ENCODE measurements around the gene CPNE4.

The CPNE4 gene

GRCh38 chr3:131712662-131713061 is 322.2 kb downstream of the CPNE4 start:
- ATAC-seq (no peak), DNase-seq (no peak)
- Mint-ChIP-seq H3K27me3 (peaks cover 18% of the 10 kb centered on the region), H3K4me1 (peaks cover 27% of the 10 kb centered on the region), H3K4me3 (no peak overlapping the region), H3K9me3 (no peaks in the 10 kb centered on the region), H3K27ac (peak overlapping the region in 1 of 2 donors; percentile 63)

- no peak for ATAC-seq
- Mint-ChIP-seq H3K9me3 (no peaks in the 10 kb centered on the region), H3K27me3 (peaks cover 27% of the 10 kb centered on the region), H3K4me3 (no peak overlapping the region), H3K4me1 (peaks cover 13% of the 10 kb centered on the region), H3K27ac (no peak overlapping the region)
- no peak for DNase-seq
Observed at GRCh38 chr3:131711114-131711768, 323.6 kb downstream of the CPNE4 start.

- Mint-ChIP-seq H3K9me3 (no peaks in the 10 kb centered on the region), H3K27ac (peak overlapping the region in 1 of 2 donors; percentile 1), H3K4me1 (no peaks in the 10 kb centered on the region), H3K27me3 (peaks cover 35% of the 10 kb centered on the region), H3K4me3 (no peak overlapping the region)
- ATAC-seq = no peak
- DNase-seq = no peak
Observed at GRCh38 chr3:131708241-131708640, 326.6 kb downstream of the CPNE4 start.

- peaks cover 35% of the 10 kb centered on the region for H3K27me3 Mint-ChIP-seq
- no peaks in the 10 kb centered on the region for H3K4me1 Mint-ChIP-seq
- H3K4me3 Mint-ChIP-seq = no peak overlapping the region
- DNase-seq = no peak
- peak; percentile 73 for ATAC-seq
- no peaks in the 10 kb centered on the region for H3K9me3 Mint-ChIP-seq
- no peak overlapping the region for H3K27ac Mint-ChIP-seq
Observed at GRCh38 chr3:131705558-131706051, 329.2 kb downstream of the CPNE4 start.

GRCh38 chr3:131705099-131705498 is 329.7 kb downstream of the CPNE4 start:
- Mint-ChIP-seq H3K4me1 (no peaks in the 10 kb centered on the region), H3K27me3 (peaks cover 35% of the 10 kb centered on the region), H3K4me3 (no peak overlapping the region), H3K27ac (no peak overlapping the region), H3K9me3 (no peaks in the 10 kb centered on the region)
- DNase-seq (no peak), ATAC-seq (no peak)

- Mint-ChIP-seq H3K4me1 (no peaks in the 10 kb centered on the region), H3K27me3 (peaks cover 27% of the 10 kb centered on the region), H3K4me3 (no peak overlapping the region), H3K9me3 (no peaks in the 10 kb centered on the region), H3K27ac (no peak overlapping the region)
- DNase-seq = no peak
- ATAC-seq = no peak
Observed at GRCh38 chr3:131704098-131704497, 330.7 kb downstream of the CPNE4 start.

- Mint-ChIP-seq H3K9me3 (no peaks in the 10 kb centered on the region), H3K27me3 (peaks cover 13% of the 10 kb centered on the region)
- DNase-seq = no peak
Observed at GRCh38 chr3:131702146-131702545, 332.7 kb downstream of the CPNE4 start.

GRCh38 chr3:131701153-131701770 is 333.6 kb downstream of the CPNE4 start:
- H3K4me3 Mint-ChIP-seq = no peak overlapping the region
- H3K9me3 Mint-ChIP-seq = no peaks in the 10 kb centered on the region
- ATAC-seq = peak; percentile 55
- H3K4me1 Mint-ChIP-seq = no peaks in the 10 kb centered on the region
- H3K27ac Mint-ChIP-seq = no peak overlapping the region
- peaks cover 8% of the 10 kb centered on the region for H3K27me3 Mint-ChIP-seq
- DNase-seq = no peak

More at GRCh38 chr3:131702146-131702545, 332.7 kb downstream of the CPNE4 start:
- Mint-ChIP-seq H3K4me1 (no peaks in the 10 kb centered on the region), H3K4me3 (no peak overlapping the region), H3K27ac (no peak overlapping the region)
- ATAC-seq = no peak

GRCh38 chr3:131699001-131699400 is 335.8 kb downstream of the CPNE4 start:
- H3K4me3 Mint-ChIP-seq = no peak overlapping the region
- peaks cover 9% of the 10 kb centered on the region for H3K27me3 Mint-ChIP-seq
- DNase-seq = no peak
- H3K9me3 Mint-ChIP-seq = no peaks in the 10 kb centered on the region
- ATAC-seq = no peak
- H3K4me1 Mint-ChIP-seq = no peaks in the 10 kb centered on the region
- H3K27ac Mint-ChIP-seq = no peak overlapping the region

GRCh38 chr3:131694376-131694775 is 340.4 kb downstream of the CPNE4 start:
- DNase-seq (no peak), ATAC-seq (no peak)
- H3K9me3 Mint-ChIP-seq = peaks cover 0 to 9% of the 10 kb centered on the region in 2 donors
- peaks cover 24% of the 10 kb centered on the region for H3K27me3 Mint-ChIP-seq
- no peak overlapping the region for H3K4me3 Mint-ChIP-seq
- H3K27ac Mint-ChIP-seq = no peak overlapping the region
- no peaks in the 10 kb centered on the region for H3K4me1 Mint-ChIP-seq

- ATAC-seq (no peak), DNase-seq (no peak)
- H3K27me3 Mint-ChIP-seq = peaks cover 35% of the 10 kb centered on the region
- no peak overlapping the region for H3K27ac Mint-ChIP-seq
- peaks cover 6% of the 10 kb centered on the region for H3K4me1 Mint-ChIP-seq
- H3K4me3 Mint-ChIP-seq = no peak overlapping the region
- H3K9me3 Mint-ChIP-seq = peaks cover 0 to 15% of the 10 kb centered on the region in 2 donors
Observed at GRCh38 chr3:131692356-131692755, 342.5 kb downstream of the CPNE4 start.

- Mint-ChIP-seq H3K4me3 (no peak overlapping the region), H3K27ac (no peak overlapping the region), H3K27me3 (peaks cover 49% of the 10 kb centered on the region), H3K9me3 (peaks cover 6 to 15% of the 10 kb centered on the region in 2 donors), H3K4me1 (peaks cover 6% of the 10 kb centered on the region)
- ATAC-seq = peak; percentile 31
- no peak for DNase-seq
Observed at GRCh38 chr3:131690800-131691199, 344.0 kb downstream of the CPNE4 start.

- DNase-seq (no peak), ATAC-seq (peak; percentile 40)
- Mint-ChIP-seq H3K4me3 (peak overlapping the region in 1 of 2 donors; percentile 30), H3K9me3 (peaks cover 8 to 11% of the 10 kb centered on the region in 2 donors), H3K4me1 (peaks cover 11% of the 10 kb centered on the region), H3K27ac (no peak overlapping the region), H3K27me3 (peaks cover 57% of the 10 kb centered on the region)
Observed at GRCh38 chr3:131688370-131688769, 346.4 kb downstream of the CPNE4 start.

GRCh38 chr3:131669600-131669999 is 365.2 kb downstream of the CPNE4 start:
- no peak for ATAC-seq

GRCh38 chr3:131658771-131659170 is 376.0 kb downstream of the CPNE4 start:
- ATAC-seq = no peak
- no peak overlapping the region for H3K27ac Mint-ChIP-seq
- H3K27me3 Mint-ChIP-seq = peaks cover 13% of the 10 kb centered on the region

More at GRCh38 chr3:131669600-131669999, 365.2 kb downstream of the CPNE4 start:
- peaks cover 28% of the 10 kb centered on the region for H3K27me3 Mint-ChIP-seq
- H3K27ac Mint-ChIP-seq = no peak overlapping the region
- H3K4me1 Mint-ChIP-seq = no peaks in the 10 kb centered on the region
- DNase-seq = no peak
- H3K9me3 Mint-ChIP-seq = no peaks in the 10 kb centered on the region
- no peak overlapping the region for H3K4me3 Mint-ChIP-seq

GRCh38 chr3:131658115-131658514 is 376.7 kb downstream of the CPNE4 start:
- Mint-ChIP-seq H3K4me3 (no peak overlapping the region), H3K27me3 (peaks cover 20% of the 10 kb centered on the region), H3K4me1 (no peaks in the 10 kb centered on the region), H3K9me3 (peaks cover 10 to 12% of the 10 kb centered on the region in 2 donors), H3K27ac (no peak overlapping the region)
- DNase-seq = no peak
- ATAC-seq = no peak

More at GRCh38 chr3:131658771-131659170, 376.0 kb downstream of the CPNE4 start:
- Mint-ChIP-seq H3K9me3 (peaks cover 10 to 12% of the 10 kb centered on the region in 2 donors), H3K4me3 (no peak overlapping the region), H3K4me1 (no peaks in the 10 kb centered on the region)
- DNase-seq = no peak
